Inflammatory macrophage (primary cell): ENCODE results near the gene WAS.
"Not testable (repeated sequence)": the region's sequence is repeated elsewhere in the genome, so short reads cannot be mapped to it uniquely, and the experiment has no call there.

Source experiments
- DNase-seq, 2 donors: peaks; one replicate each; pipeline ENCODE4 v3.0.0-alpha.2; 2020 to 2022

Gene WAS

GRCh38 chrX:48688531-48689150 is 5.0 kb downstream of the WAS start:
- DNase-seq, result no peak

DNA sequence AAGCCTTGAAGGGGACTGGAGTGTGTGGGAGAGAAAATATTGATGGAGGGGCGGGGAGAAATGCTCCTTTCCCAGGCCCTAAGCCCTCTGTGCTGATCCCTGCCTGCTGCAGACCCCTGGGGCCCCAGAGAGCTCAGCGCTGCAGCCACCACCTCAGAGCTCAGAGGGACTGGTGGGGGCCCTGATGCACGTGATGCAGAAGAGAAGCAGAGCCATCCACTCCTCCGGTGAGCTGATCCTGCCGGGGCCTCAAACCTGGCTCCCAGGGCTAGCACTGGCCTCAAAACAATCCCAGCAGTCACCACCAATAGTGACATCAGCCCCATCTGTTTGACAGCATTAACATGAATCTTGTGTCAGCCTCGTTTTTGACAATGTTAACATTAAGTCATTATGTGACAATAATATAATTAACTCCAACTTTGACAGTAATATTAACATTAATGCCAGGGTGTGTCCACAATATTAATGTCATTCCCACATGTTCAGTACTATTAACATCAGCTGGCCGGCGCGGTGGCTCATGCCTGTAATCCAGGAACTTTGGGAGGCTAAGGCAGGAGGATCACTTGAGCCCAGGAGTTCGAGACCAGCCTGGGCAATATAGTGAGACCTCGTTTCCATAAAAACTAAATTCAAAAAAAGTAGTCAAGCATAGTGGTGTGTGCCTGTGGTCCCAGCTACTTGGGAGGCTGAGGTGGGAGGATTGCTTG is 5.8 kb downstream of the WAS start:
- no peak for DNase-seq

GRCh38 chrX:48691746-48692145 is 8.1 kb downstream of the WAS start:
- DNase-seq, result not testable (repeated sequence)

GRCh38 chrX:48694776-48695533 is 11.4 kb downstream of the WAS start:
- no peak for DNase-seq

DNA sequence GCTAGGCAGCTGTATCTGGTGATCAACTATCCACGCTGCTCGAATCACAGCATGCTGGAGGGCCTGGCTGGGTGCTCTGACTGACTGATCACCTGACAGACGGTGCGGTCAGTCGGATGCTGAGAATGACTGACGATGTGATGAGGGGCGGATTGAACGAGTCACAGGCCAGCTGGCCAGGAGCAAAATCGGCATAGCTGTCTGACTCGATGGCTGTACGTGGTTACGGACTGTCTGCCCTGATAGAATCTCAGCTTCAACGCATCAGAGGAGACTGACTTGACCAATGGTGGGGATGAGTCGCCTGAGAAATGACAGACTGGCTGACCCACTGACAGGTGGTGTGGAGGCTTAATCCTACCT is 11.9 kb downstream of the WAS start:
- DNase-seq, result no peak

GRCh38 chrX:48695925-48696300 is 12.3 kb downstream of the WAS start:
- no peak for DNase-seq

DNA sequence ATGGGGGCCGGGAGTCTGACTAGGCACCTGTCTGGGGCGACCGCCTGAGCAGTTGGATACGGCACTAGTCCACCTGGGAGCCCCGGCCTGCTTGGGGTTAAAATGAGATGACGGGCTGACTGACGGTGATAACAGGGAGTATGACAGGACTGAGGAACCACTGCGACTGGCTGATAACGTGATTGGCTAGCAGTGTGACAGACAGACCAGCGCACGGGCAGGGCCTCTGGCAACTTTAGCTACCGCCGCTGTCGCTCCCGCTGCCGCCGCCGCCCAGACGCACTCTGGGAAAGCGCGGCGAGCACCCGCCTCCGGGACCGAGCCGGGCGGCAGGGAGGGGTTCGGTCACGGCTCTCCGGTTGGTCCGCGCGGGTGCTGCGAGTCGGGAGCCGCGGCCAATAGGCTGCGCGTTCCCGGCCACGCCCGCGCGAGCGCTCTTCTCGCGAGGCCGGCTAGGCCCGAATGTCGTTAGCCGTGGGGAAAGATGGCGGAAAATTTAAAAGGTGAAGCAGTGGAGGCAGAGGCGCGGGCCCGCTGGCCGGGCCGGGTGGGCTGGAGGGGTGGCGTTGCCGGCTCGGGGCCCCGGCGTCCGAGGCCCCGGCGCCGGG is 12.8 kb downstream of the WAS start, which contains the start of gene SUV39H1:
TSS of gene SUV39H1 (plus strand) at position 434 of the 608 bp plus-strand sequence. CDS start at position 485, 51 bp downstream.
- peak; percentile 89 to 92 for DNase-seq

DNA sequence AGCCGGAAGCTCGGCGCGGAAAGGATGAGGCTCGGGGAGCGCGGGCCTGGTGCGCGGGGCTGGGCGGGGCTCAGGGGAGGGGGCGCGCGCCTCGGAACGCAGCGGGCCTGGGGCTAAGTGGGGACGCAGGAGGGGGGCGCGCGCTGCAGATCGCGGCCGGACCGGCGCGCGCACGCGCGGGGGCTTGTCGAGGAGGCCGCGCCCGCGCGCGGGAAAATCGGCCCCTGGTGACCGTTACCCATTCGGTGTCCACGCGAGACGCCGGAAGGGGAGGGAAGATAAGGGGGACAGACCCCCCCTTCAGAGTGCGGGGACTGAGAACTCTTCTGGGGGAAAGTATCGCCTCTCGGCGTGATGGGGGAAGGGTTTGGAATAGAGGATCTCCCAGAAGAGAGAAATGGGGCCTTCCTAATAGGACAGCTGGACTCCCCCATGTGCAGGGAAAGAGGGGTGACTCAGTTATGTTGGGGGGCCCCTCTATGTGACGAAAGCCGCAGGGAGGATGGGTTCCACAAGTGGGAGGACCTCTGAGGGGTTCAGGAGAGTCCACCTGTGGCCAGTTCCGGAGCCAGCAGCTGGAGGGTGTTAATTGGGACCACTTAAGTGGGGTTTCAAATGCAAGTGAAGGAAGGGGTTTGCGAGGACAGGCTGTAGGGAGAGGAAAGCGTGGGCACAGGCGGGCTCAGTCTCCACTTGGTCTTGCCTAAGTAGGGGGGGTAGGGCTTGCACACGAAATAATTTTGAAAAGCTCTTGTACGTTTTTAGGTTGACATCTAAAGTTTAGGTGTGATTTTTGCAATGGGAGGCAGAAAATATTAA is 13.5 kb downstream of the WAS start:
- DNase-seq, result peak; percentile 21 to 44

GRCh38 chrX:48698306-48698705 is 14.7 kb downstream of the WAS start:
- no peak for DNase-seq

DNA sequence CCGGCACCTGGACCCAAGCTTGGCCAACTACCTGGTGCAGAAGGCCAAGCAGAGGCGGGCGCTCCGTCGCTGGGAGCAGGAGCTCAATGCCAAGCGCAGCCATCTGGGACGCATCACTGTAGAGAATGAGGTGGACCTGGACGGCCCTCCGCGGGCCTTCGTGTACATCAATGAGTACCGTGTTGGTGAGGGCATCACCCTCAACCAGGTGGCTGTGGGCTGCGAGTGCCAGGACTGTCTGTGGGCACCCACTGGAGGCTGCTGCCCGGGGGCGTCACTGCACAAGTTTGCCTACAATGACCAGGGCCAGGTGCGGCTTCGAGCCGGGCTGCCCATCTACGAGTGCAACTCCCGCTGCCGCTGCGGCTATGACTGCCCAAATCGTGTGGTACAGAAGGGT is 16.6 kb downstream of the WAS start:
- no peak for DNase-seq

DNA sequence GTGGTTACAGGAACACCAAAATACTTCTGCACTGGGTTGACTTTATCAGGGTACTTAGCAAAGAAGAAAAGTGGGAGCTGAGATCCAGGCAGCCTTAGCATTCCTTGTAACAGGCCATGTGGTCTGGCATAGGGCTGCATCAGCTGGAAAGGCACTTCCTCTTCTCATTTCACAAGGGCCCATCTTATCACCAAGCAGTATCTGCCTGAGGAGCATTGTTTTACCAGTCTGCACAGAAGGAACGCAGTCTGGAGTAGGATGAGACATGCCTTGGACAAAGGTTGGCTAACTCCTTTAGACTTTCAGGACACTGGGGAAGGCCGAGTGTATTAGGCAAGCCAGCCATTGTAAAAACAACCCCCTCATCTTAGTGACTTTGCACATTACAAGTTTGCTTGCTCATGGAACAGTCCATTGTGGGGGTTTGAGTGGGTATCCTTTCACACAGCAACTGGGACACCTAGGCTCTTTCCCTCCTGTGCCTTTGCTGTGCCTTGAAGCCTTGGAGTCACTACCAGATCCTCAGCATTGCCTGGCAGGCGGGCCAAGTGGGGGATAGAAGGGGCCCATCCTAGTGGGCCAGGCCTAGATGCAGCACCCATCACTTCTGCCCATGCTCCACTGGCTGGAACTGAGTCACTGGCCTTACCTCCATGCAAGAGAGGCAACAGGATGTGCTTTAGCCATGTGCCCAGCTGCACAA is 17.5 kb downstream of the WAS start:
- DNase-seq, result peak in 1 of 2 donors; percentile 5

DNA sequence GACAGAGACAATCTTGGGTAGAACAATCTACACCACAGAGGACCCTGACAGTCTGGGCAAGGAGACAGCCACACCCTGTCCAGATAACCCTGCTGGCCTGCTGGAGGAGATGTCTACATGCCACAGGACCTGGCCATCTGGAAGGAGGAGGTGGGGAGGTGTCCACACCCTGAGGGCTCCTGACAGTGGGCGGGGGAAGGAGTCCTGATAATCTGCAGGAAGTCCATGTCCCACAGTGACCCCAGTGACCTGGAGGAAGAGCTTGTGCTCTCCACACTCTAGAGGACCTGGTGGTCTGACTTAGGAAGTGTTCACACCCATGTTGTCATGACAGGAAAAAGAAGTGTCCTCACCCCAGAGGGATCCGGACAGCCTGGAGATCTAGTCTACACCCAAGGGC is 18.4 kb downstream of the WAS start:
- no peak for DNase-seq

DNA sequence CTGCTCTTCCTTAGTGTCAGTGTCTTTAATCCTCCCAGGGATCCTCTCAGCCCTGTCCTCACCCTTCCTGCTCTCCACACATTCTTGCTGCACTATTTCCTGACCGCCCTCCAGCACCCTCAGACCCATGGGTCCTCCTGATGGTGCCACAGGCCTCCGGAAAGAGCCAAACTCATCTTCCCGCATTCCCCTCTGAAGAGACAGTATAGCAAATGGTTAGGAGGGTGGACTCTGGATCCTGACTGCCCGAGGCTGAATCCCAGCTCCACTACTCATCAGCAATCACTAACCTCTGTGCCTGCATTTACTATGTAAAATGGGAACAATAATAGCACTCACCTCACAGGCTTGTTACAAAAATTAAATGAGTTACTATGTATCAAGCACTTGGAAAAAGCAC is 19.1 kb downstream of the WAS start:
- no peak for DNase-seq

DNA sequence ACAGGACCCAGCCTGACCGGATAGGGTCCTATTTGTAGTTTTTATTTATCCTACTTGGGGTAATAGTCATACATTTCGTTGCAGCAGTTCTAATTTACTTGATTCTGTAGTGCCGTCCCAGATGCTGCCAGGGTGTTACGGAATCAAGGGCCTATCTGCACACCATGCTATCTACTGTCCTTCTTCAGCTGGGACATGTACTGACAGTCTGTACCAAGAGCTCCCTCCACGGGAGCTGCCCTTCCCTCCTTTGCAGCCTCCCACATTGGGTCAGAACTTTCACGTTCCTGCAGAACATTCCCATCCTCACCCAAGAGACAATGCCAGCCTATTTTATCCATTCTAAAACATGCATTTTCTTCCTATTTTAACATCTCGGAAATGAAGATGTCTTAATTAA is 19.6 kb downstream of the WAS start:
- no peak for DNase-seq

- DNase-seq, result no peak
These were observed 20.3 kb downstream of the WAS start for GRCh38 chrX:48703642-48704481.

GRCh38 chrX:48705871-48706270 is 22.3 kb downstream of the WAS start:
- no peak for DNase-seq

DNA sequence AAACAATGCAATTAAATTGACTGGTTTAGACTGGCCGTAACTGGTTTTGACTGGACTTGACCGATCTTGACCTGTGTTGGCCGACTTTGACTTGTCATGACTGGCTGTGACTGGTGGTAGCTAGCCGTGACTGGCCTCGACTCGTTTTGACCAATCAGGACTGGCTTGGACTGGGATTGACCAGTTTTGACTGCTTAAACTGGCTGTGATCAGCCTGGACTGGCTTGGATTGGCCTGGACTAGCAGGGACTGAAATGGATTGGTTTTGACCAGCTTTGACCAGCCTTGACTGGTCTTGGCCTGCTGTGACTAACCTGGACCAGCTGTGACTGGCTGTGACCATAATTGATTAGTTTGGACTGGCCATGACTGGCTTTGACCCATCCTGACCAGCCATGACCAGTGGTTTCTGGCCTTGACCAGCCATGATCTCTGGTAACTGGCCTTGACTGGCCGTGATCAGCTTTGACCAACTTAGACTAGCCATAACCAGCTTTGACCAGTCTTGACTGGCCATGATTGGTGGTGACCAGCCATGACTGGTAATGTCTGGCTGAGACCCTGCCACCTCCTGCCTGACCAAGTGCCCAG is 26.0 kb downstream of the WAS start:
- DNase-seq, result no peak

GRCh38 chrX:48711162-48711928 is 27.7 kb downstream of the WAS start:
- no peak for DNase-seq

DNA sequence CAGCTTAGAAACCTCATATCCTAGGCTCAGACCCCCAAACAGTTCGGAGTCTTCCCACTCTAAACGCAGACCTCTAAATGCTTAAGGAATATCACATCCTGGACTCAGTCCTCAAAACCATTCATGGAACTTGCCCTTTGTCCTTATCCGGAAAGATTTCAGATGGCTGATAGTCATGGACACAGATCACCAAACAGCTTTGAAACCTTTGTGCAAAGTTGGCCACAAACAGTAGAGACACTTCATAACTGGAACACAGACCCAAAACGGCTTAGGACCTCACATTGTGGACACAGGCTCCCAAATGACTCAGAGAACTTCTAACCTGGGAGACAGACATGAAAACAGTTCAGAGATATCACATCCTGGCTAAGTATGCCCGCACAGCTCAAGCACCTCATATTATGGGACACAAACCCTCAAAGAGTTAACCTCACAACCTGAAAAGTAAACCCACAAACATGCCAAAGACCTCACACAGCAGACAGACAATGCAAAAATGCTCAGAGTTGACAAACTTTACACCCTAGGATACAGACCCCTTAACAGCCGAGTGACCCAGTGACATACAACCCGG is 28.4 kb downstream of the WAS start:
- no peak for DNase-seq
